ENCODE measurements around the gene RBMS1.

DNA sequence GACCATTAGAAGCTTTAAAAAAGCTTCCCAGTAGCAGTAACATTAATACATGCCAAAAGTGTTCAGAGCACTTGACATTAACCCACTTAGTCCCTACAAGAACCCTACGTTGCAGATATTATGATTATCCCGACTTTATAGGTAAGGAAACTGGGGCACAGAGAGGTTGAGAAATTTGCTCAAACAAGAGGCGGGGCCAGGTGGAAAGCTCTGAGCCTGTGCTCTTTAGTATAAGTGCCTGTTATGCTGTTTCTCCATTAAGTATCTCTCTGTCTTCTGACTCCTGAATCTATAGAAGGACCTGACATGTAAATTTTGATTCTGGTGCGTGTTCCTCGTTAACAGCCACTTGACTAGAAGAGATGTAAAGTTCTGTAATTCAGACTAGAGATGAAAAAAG lies 139.8 kb downstream of the RBMS1 start:
- TF ChIP-seq, protein P1, sequence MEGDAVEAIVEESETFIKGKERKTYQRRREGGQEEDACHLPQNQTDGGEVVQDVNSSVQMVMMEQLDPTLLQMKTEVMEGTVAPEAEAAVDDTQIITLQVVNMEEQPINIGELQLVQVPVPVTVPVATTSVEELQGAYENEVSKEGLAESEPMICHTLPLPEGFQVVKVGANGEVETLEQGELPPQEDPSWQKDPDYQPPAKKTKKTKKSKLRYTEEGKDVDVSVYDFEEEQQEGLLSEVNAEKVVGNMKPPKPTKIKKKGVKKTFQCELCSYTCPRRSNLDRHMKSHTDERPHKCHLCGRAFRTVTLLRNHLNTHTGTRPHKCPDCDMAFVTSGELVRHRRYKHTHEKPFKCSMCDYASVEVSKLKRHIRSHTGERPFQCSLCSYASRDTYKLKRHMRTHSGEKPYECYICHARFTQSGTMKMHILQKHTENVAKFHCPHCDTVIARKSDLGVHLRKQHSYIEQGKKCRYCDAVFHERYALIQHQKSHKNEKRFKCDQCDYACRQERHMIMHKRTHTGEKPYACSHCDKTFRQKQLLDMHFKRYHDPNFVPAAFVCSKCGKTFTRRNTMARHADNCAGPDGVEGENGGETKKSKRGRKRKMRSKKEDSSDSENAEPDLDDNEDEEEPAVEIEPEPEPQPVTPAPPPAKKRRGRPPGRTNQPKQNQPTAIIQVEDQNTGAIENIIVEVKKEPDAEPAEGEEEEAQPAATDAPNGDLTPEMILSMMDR (IDR thresholded peaks at IDR 0.05 in 4 of 5, conservative IDR thresholded peaks at IDR 0.05 in 1 of 5) = no peak
- no peak for TF ChIP-seq POLR2A (IDR thresholded peaks at IDR 0.05)
